Gastrocnemius medialis (tissue), 4 donors: ENCODE results near the gene POLN. TPM values are rescaled to one million over a fixed set of nuclear protein-coding genes. Genes with fewer than 3 reads are reported as not detected.

Experiments used
- ATAC-seq, 2 donors: fragments of 150-250 bp; one replicate each; pipeline ENCODE4 v1.9.1; 2016
- DNase-seq, 2 donors: peaks; one replicate each; pipeline ENCODE4 v3.0.0-alpha.2; 2019
- H3K27ac ChIP-seq, 4 donors: fragments of 200-600 bp; sonication (generic); 1 replicate in 1 of 4; 2 replicates in 3 of 4; pipeline ENCODE4 v1.5.1; 2016 to 2018; ENCODE audit warnings: mild to moderate bottlenecking in 2 of 4, moderate library complexity in 1 of 4
- H3K27me3 ChIP-seq, 3 donors: fragments of 200-600 bp; sonication (generic) in 2 of 3; 1 replicate in 1 of 3; 2 replicates in 2 of 3; pipeline versions ENCODE4 v1.5.1 to v1.6.0; 2016 to 2019; ENCODE audit warnings: mild to moderate bottlenecking in 1 of 3, moderate library complexity in 1 of 3
- H3K36me3 ChIP-seq, 2 donors: fragments of 200-600 bp; sonication (generic) in 1 of 2; one replicate each; pipeline ENCODE4 v1.5.1; 2017 to 2018
- H3K4me1 ChIP-seq, 2 donors: fragments of 200-600 bp; sonication (generic) in 1 of 2; one replicate each; pipeline ENCODE4 v1.5.1; 2016 to 2017; ENCODE audit warnings: mild to moderate bottlenecking in 2 of 2
- H3K4me3 ChIP-seq, 4 donors: fragments of 200-600 bp; sonication (generic) in 3 of 4; 1 replicate in 1 of 4; 2 replicates in 3 of 4; pipeline ENCODE4 v1.5.1; 2016 to 2019; ENCODE audit warnings: mild to moderate bottlenecking in 2 of 4
- H3K9me3 ChIP-seq, 3 donors: fragments of 200-600 bp; sonication (generic) in 2 of 3; 1 replicate in 1 of 3; 2 replicates in 2 of 3; pipeline ENCODE4 v1.5.1; 2016 to 2019
- CTCF ChIP-seq, 5 experiments: fragments of 450-650 bp in 3 of 5; fragments of 200-600 bp in 2 of 5; sonication (generic) in 2 of 5; IDR thresholded peaks in 4 of 5; conservative IDR thresholded peaks in 1 of 5; 1 replicate in 4 of 5; 2 replicates in 1 of 5; pipeline ENCODE4 v1.5.1; 2016 to 2019; ENCODE audit warnings: antibody characterized with exemption in 5 of 5, mild to moderate bottlenecking in 3 of 5, moderate library complexity in 3 of 5
- POLR2A ChIP-seq, 2 donors: fragments of 450-650 bp; IDR thresholded peaks; one replicate each; pipeline ENCODE4 v1.6.1; 2017; ENCODE audit warnings: antibody characterized with exemption in 2 of 2, mild to moderate bottlenecking in 2 of 2, moderate library complexity in 2 of 2
- in situ Hi-C, 4 donors: fragments of 200-750 bp; cut with MboI; loops; one replicate each; pipeline versions ENCODE4 v1.15.0 to v1.8.0; 2017; ENCODE audit warnings: low sequenced_read_pairs in 4 of 4
- intact Hi-C: fragments of 100-400 bp; cut with DNase I; formaldehyde crosslinking; loops from one replicate; pipeline ENCODE4 v1.15.1; 2023; ENCODE audit warnings: low total_unique reads
- total RNA-seq, 4 donors: library from RNA; depleted of rRNA; stranded (reverse); fragments of >200 nt; gene quantifications; one replicate each; pipeline versions ENCODE4 v1.1.0 to v1.2.3, GENCODE V29; 2016

Gene POLN
- total RNA-seq, 4 donors from 2014 or later: 0.71 to 2.0 (median 0.86) TPM; not detected in 1

GRCh38 chr4:2136726-2137125, 105.2 kb downstream of the POLN start:
- no peak for TF ChIP-seq CTCF (IDR thresholded peaks at IDR 0.05 in 4 of 5, conservative IDR thresholded peaks at IDR 0.05 in 1 of 5)
- no peak for TF ChIP-seq POLR2A (IDR thresholded peaks at IDR 0.05)
- H3K27ac ChIP-seq: no peak overlapping the region
- intact Hi-C loops: no loop called here
- H3K27me3 ChIP-seq: no peaks in the 10 kb centered on the region
- ATAC-seq: no peak
- in situ Hi-C loops: no loop called here
- H3K9me3 ChIP-seq: no peaks in the 10 kb centered on the region
- DNase-seq: peak in 1 of 2 donors; percentile 15
- no peaks in the 10 kb centered on the region for H3K4me1 ChIP-seq
- no peaks in the 10 kb centered on the region for H3K36me3 ChIP-seq
- no peak overlapping the region for H3K4me3 ChIP-seq

GRCh38 chr4:2135083-2135482, 106.8 kb downstream of the POLN start:
- Histone ChIP-seq H3K27me3 (no peaks in the 10 kb centered on the region), H3K36me3 (no peaks in the 10 kb centered on the region), H3K4me1 (no peaks in the 10 kb centered on the region), H3K27ac (no peak overlapping the region), H3K9me3 (no peaks in the 10 kb centered on the region), H3K4me3 (no peak overlapping the region)
- intact Hi-C loops: no loop called here
- in situ Hi-C loops: no loop called here
- TF ChIP-seq POLR2A (IDR thresholded peaks at IDR 0.05): no peak
- DNase-seq (no peak), ATAC-seq (no peak)

- Histone ChIP-seq H3K4me3 (no peak overlapping the region), H3K4me1 (no peaks in the 10 kb centered on the region), H3K36me3 (no peaks in the 10 kb centered on the region), H3K27ac (no peak overlapping the region), H3K27me3 (no peaks in the 10 kb centered on the region), H3K9me3 (no peaks in the 10 kb centered on the region)
- no peak for TF ChIP-seq CTCF (IDR thresholded peaks at IDR 0.05 in 4 of 5, conservative IDR thresholded peaks at IDR 0.05 in 1 of 5)
- no peak for TF ChIP-seq POLR2A (IDR thresholded peaks at IDR 0.05)
- in situ Hi-C loops: no loop called here
- ATAC-seq (no peak), DNase-seq (no peak)
- intact Hi-C loops: no loop called here
Measured at GRCh38 chr4:2132438-2132837, 109.5 kb downstream of the POLN start.

GRCh38 chr4:2127609-2128332, 114.2 kb downstream of the POLN start:
- ATAC-seq: no peak
- H3K27ac ChIP-seq: no peak overlapping the region

More at GRCh38 chr4:2127609-2128332, 114.2 kb downstream of the POLN start:
- DNase-seq: no peak
- H3K4me1 ChIP-seq: no peaks in the 10 kb centered on the region
- H3K27me3 ChIP-seq: no peaks in the 10 kb centered on the region
- no peak for TF ChIP-seq CTCF (IDR thresholded peaks at IDR 0.05 in 4 of 5, conservative IDR thresholded peaks at IDR 0.05 in 1 of 5)
- TF ChIP-seq POLR2A (IDR thresholded peaks at IDR 0.05): no peak
- no peak overlapping the region for H3K4me3 ChIP-seq
- no peaks in the 10 kb centered on the region for H3K9me3 ChIP-seq
- intact Hi-C loops (no loop called here), in situ Hi-C loops (no loop called here)
- H3K36me3 ChIP-seq: no peaks in the 10 kb centered on the region
